Stimulated activated CD4-positive, alpha-beta T cell treated with anti-CD3 and anti-CD28 coated beads, Interleukin-12 subunit alpha, Interleukin-12 subunit beta, amount 100 ng/mL, for 24 hours (primary cell): Measurements from ENCODE around the gene YES1.

ENCODE experiments used
- DNase-seq, 2 experiments: peaks; one replicate each; pipeline ENCODE4 v3.0.0-alpha.2; 2020; ENCODE audit warnings: low read depth in 2 of 2

Gene YES1

GRCh38 chr18:725646-726045 lies 86.4 kb downstream of the YES1 start:
- DNase-seq = no peak

- no peak for DNase-seq
These were observed 88.4 kb downstream of the YES1 start for GRCh38 chr18:723541-724080.

GRCh38 chr18:717003-717402 lies 95.0 kb downstream of the YES1 start:
- DNase-seq = no peak

- no peak for DNase-seq
These were observed 96.4 kb downstream of the YES1 start for GRCh38 chr18:715626-716025.

GRCh38 chr18:713135-713490 lies 98.9 kb downstream of the YES1 start:
- DNase-seq = no peak

- DNase-seq = peak; percentile 76 to 85
These were observed 99.5 kb downstream of the YES1 start, which contains the start of gene ENOSF1 for GRCh38 chr18:712401-713134. TSS of gene ENOSF1 (minus strand) at chr18:712630. CDS start at chr18:712587, 43 bp downstream.

GRCh38 chr18:711657-712400 lies 100.2 kb downstream of the YES1 start:
- DNase-seq = peak; percentile 53 to 63

- peak in 1 of 2 experiments; percentile 9 for DNase-seq
These were observed 100.8 kb downstream of the YES1 start for GRCh38 chr18:711310-711656.

- DNase-seq = no peak
These were observed 101.4 kb downstream of the YES1 start for GRCh38 chr18:710418-711300.

GRCh38 chr18:709771-710170 lies 102.3 kb downstream of the YES1 start:
- no peak for DNase-seq

- no peak for DNase-seq
These were observed 103.9 kb downstream of the YES1 start for GRCh38 chr18:708096-708495.

- no peak for DNase-seq
These were observed 105.6 kb downstream of the YES1 start for GRCh38 chr18:706405-706804.

GRCh38 chr18:703213-703967 lies 108.7 kb downstream of the YES1 start:
- DNase-seq = no peak

GRCh38 chr18:697800-698199 lies 114.2 kb downstream of the YES1 start:
- DNase-seq = no peak

GRCh38 chr18:697012-697411 lies 115.0 kb downstream of the YES1 start:
- no peak for DNase-seq

GRCh38 chr18:693466-694187 lies 118.4 kb downstream of the YES1 start:
- DNase-seq = no peak

- DNase-seq = no peak
These were observed 119.2 kb downstream of the YES1 start for GRCh38 chr18:692824-693223.

GRCh38 chr18:688323-688722 lies 123.7 kb downstream of the YES1 start:
- DNase-seq = no peak

- DNase-seq = no peak
These were observed 125.5 kb downstream of the YES1 start for GRCh38 chr18:686339-687111.

- DNase-seq = no peak
These were observed 126.6 kb downstream of the YES1 start for GRCh38 chr18:685438-685837.
